GM23338 (cell line): Measurements from ENCODE around the gene CCR8. TPM values are rescaled to one million over a fixed set of nuclear protein-coding genes. Genes with fewer than 3 reads are reported as not detected.

Experiments
- ATAC-seq: fragments of 200-7000 bp; cut with Tn5 transposase; 3 replicates; pipeline ENCODE4 v1.9.1; 2020
- DNase-seq: peaks from one replicate; pipeline ENCODE4 v3.0.0-alpha.2; 2015; ENCODE audit warnings: low spot score
- H2AFZ ChIP-seq: fragments of 200-600 bp; sonication (generic); 2 replicates; pipeline ENCODE4 v1.8.0; 2016; ENCODE audit warnings: antibody characterized with exemption, mild to moderate bottlenecking, moderate library complexity
- H3F3A ChIP-seq: fragments of 200-600 bp; sonication (generic); replicated peaks from 2 replicates; pipeline ENCODE4 v1.8.0; 2017; ENCODE audit warnings: antibody characterized with exemption, mixed run types, low read depth
- H3K27ac ChIP-seq: fragments of 200-600 bp; sonication (generic); 2 replicates; pipeline ENCODE4 v1.6.1; 2016; ENCODE audit warnings: low read depth
- H3K27me3 ChIP-seq: fragments of 200-600 bp; sonication (generic); 2 replicates; pipeline ENCODE4 v1.8.0; 2016; ENCODE audit warnings: mild to moderate bottlenecking, mixed run types, moderate library complexity; ENCODE audit not compliant: insufficient read depth
- H3K36me3 ChIP-seq: fragments of 200-600 bp; sonication (generic); 2 replicates; pipeline ENCODE4 v1.8.0; 2016; ENCODE audit warnings: mild to moderate bottlenecking; ENCODE audit not compliant: insufficient read depth
- H3K4me1 ChIP-seq: fragments of 200-600 bp; sonication (generic); 2 replicates; pipeline ENCODE4 v1.8.0; 2016; ENCODE audit warnings: mild to moderate bottlenecking, moderate library complexity; ENCODE audit not compliant: insufficient read depth
- H3K4me2 ChIP-seq: fragments of 200-600 bp; sonication (generic); 2 replicates; pipeline ENCODE4 v1.7.1; 2017; ENCODE audit warnings: mixed run types
- H3K4me3 ChIP-seq: fragments of 200-600 bp; sonication (generic); 2 replicates; pipeline ENCODE4 v1.6.1; 2016; ENCODE audit warnings: mixed run types
- H3K79me2 ChIP-seq: fragments of 200-600 bp; sonication (generic); replicated peaks from 2 replicates; pipeline ENCODE4 v1.8.0; 2017; ENCODE audit warnings: mild to moderate bottlenecking; ENCODE audit not compliant: insufficient read depth
- H3K9me2 ChIP-seq: fragments of 200-600 bp; sonication (generic); 2 replicates; pipeline ENCODE4 v1.8.0; 2017; ENCODE audit not compliant: insufficient read depth
- H4K20me1 ChIP-seq: fragments of 200-600 bp; sonication (generic); replicated peaks from 2 replicates; pipeline ENCODE4 v1.8.0; 2017; ENCODE audit warnings: mild to moderate bottlenecking; ENCODE audit not compliant: insufficient read depth
- H3K27ac Mint-ChIP-seq: 2 replicates; pipeline ENCODE4 v1.8.0; 2020; ENCODE audit warnings: inconsistent platforms, mild to moderate bottlenecking, moderate library complexity, mixed read lengths
- H3K27me3 Mint-ChIP-seq: 3 replicates; pipeline ENCODE4 v1.8.0; 2022; ENCODE audit warnings: low read depth, mild to moderate bottlenecking, moderate library complexity, mixed read lengths, inconsistent platforms; ENCODE audit not compliant: insufficient read depth, poor library complexity
- H3K36me3 Mint-ChIP-seq: 3 replicates; pipeline ENCODE4 v1.8.0; 2021; ENCODE audit warnings: low read depth, mild to moderate bottlenecking, inconsistent platforms, moderate library complexity, mixed read lengths
- H3K4me1 Mint-ChIP-seq: 3 replicates; pipeline ENCODE4 v1.8.0; 2020; ENCODE audit warnings: mild to moderate bottlenecking, inconsistent platforms, mixed read lengths
- H3K4me3 Mint-ChIP-seq: 3 replicates; pipeline ENCODE4 v1.8.0; 2021; ENCODE audit warnings: moderate library complexity, mild to moderate bottlenecking, inconsistent platforms, mixed read lengths
- H3K9me3 Mint-ChIP-seq: 3 replicates; pipeline ENCODE4 v1.8.0; 2020; ENCODE audit warnings: moderate library complexity, mild to moderate bottlenecking, inconsistent platforms, mixed read lengths
- CREB1 ChIP-seq: fragments of 250-450 bp; sonication (Bioruptor Pico); IDR thresholded peaks from 2 replicates; pipeline ENCODE4 v1.5.0; 2020; ENCODE audit warnings: low read depth, mild to moderate bottlenecking, moderate library complexity
- EZH2 ChIP-seq: fragments of 200-600 bp; sonication (generic); IDR thresholded peaks from one replicate; pipeline ENCODE4 v1.8.0; 2017; ENCODE audit warnings: antibody characterized with exemption, mild to moderate bottlenecking, low read depth; ENCODE audit not compliant: unreplicated experiment
- EZH2phosphoT487 ChIP-seq: fragments of 200-600 bp; sonication (generic); IDR thresholded peaks from one replicate; pipeline ENCODE4 v1.8.1; 2018; ENCODE audit warnings: antibody characterized with exemption; ENCODE audit not compliant: unreplicated experiment
- JUNB ChIP-seq: IDR thresholded peaks from one replicate; pipeline ENCODE4 v1.6.1; 2016; ENCODE audit warnings: antibody characterized with exemption; ENCODE audit not compliant: unreplicated experiment
- NANOG ChIP-seq: IDR thresholded peaks from 2 replicates; pipeline ENCODE4 v1.6.1; 2016; ENCODE audit warnings: antibody characterized with exemption, borderline replicate concordance
- POLR2AphosphoS5 ChIP-seq: IDR thresholded peaks from 2 replicates; pipeline ENCODE4 v1.6.1; 2016; ENCODE audit warnings: antibody characterized with exemption, low read depth
- STAT1 ChIP-seq: IDR thresholded peaks from one replicate; pipeline ENCODE4 v1.6.1; 2016; ENCODE audit warnings: antibody characterized with exemption; ENCODE audit not compliant: unreplicated experiment
- ZNF114 ChIP-seq: fragments of 250-450 bp; sonication (Bioruptor Pico); IDR thresholded peaks from 2 replicates; pipeline ENCODE4 v1.5.0; 2020; ENCODE audit warnings: mild to moderate bottlenecking, moderate library complexity
- ZNF331 ChIP-seq: fragments of 250-450 bp; sonication (Bioruptor Pico); IDR thresholded peaks from 2 replicates; pipeline ENCODE4 v1.5.0; 2020; ENCODE audit warnings: low read depth, mild to moderate bottlenecking, moderate library complexity
- polyA plus RNA-seq: library from polyadenylated mRNA; unstranded; fragments of >200 nt; fragmentation: Nextera tagmentation; extraction: Ambion mirVana; gene quantifications from 2 replicates; pipeline ENCODE4 v1.2.1, GENCODE V29; 2016
- total RNA-seq: library from RNA; depleted of rRNA; stranded (reverse); fragments of >200 nt; shearing (Covaris generic); gene quantifications from 2 replicates; pipeline ENCODE4 v1.2.3, GENCODE V29; 2014
- TF ChIP-seq, protein P1 (sequence below): IDR thresholded peaks from one replicate; pipeline ENCODE4 v1.6.1; 2018; ENCODE audit warnings: antibody characterized with exemption; ENCODE audit not compliant: unreplicated experiment
- TF ChIP-seq, protein P2 (sequence below), 2 experiments: fragments of 200-600 bp in 1 of 2; sonication (generic) in 1 of 2; conservative IDR thresholded peaks; 2 replicates each; pipeline versions ENCODE4 v1.5.1 to v1.6.1; 2016 to 2017; ENCODE audit warnings: antibody characterized with exemption in 2 of 2, low read depth in 2 of 2, mild to moderate bottlenecking in 2 of 2, moderate library complexity in 1 of 2
- TF ChIP-seq, protein P3 (sequence below): IDR thresholded peaks from 2 replicates; pipeline ENCODE4 v1.6.1; 2016; ENCODE audit warnings: antibody characterized with exemption
- TF ChIP-seq, protein P4 (sequence below): fragments of 250-450 bp; sonication (Bioruptor Pico); IDR thresholded peaks from 2 replicates; pipeline ENCODE4 v1.5.0; 2020; ENCODE audit warnings: mild to moderate bottlenecking, moderate library complexity

The CCR8 gene
- total and polyA plus RNA-seq, 2 experiments from 2014 or later, result 0.55 TPM; not detected in 1

DNA sequence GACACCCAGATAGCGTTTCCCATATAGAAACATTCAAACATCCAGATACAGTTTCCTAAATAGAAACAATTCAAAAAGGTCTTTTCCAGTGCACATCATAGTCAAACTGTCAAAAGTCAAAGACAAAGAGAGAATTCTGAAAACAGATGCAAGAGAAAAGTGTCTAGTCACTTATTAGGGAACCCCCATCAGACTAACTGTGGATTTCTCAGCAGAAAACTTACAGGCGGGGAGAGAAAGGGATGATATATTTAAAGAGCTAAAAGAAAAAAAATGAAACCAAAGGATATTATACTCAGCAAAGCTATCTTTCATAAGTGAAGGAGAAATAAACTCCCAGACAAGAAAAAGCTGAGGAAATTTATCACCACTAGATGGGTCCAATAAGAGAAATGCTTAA, 27.3 kb upstream of the CCR8 start:
- Mint-ChIP-seq H3K9me3 (peaks cover 28% of the 10 kb centered on the region), H3K27ac (no peak overlapping the region), H3K36me3 (peaks cover 3% of the 10 kb centered on the region; the same call in 2 of the 3 replicates), H3K4me1 (no peaks in the 10 kb centered on the region), H3K4me3 (no peak overlapping the region), H3K27me3 (peaks cover 2% of the 10 kb centered on the region)
- H3K4me1 ChIP-seq, result no peaks in the 10 kb centered on the region
- H3K4me2 ChIP-seq, result no peak overlapping the region
- TF ChIP-seq POLR2AphosphoS5, result no peak
- TF ChIP-seq, protein P1, sequence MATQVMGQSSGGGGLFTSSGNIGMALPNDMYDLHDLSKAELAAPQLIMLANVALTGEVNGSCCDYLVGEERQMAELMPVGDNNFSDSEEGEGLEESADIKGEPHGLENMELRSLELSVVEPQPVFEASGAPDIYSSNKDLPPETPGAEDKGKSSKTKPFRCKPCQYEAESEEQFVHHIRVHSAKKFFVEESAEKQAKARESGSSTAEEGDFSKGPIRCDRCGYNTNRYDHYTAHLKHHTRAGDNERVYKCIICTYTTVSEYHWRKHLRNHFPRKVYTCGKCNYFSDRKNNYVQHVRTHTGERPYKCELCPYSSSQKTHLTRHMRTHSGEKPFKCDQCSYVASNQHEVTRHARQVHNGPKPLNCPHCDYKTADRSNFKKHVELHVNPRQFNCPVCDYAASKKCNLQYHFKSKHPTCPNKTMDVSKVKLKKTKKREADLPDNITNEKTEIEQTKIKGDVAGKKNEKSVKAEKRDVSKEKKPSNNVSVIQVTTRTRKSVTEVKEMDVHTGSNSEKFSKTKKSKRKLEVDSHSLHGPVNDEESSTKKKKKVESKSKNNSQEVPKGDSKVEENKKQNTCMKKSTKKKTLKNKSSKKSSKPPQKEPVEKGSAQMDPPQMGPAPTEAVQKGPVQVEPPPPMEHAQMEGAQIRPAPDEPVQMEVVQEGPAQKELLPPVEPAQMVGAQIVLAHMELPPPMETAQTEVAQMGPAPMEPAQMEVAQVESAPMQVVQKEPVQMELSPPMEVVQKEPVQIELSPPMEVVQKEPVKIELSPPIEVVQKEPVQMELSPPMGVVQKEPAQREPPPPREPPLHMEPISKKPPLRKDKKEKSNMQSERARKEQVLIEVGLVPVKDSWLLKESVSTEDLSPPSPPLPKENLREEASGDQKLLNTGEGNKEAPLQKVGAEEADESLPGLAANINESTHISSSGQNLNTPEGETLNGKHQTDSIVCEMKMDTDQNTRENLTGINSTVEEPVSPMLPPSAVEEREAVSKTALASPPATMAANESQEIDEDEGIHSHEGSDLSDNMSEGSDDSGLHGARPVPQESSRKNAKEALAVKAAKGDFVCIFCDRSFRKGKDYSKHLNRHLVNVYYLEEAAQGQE, result no peak
- TF ChIP-seq ZNF114, result no peak
- no peak for TF ChIP-seq CREB1 (CRISPR knock-in tag)
- no peak for TF ChIP-seq JUNB
- no peak for TF ChIP-seq ZNF331 (CRISPR knock-in tag)
- no peak for TF ChIP-seq NANOG
- TF ChIP-seq, protein P2, sequence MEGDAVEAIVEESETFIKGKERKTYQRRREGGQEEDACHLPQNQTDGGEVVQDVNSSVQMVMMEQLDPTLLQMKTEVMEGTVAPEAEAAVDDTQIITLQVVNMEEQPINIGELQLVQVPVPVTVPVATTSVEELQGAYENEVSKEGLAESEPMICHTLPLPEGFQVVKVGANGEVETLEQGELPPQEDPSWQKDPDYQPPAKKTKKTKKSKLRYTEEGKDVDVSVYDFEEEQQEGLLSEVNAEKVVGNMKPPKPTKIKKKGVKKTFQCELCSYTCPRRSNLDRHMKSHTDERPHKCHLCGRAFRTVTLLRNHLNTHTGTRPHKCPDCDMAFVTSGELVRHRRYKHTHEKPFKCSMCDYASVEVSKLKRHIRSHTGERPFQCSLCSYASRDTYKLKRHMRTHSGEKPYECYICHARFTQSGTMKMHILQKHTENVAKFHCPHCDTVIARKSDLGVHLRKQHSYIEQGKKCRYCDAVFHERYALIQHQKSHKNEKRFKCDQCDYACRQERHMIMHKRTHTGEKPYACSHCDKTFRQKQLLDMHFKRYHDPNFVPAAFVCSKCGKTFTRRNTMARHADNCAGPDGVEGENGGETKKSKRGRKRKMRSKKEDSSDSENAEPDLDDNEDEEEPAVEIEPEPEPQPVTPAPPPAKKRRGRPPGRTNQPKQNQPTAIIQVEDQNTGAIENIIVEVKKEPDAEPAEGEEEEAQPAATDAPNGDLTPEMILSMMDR (conservative IDR thresholded peaks at IDR 0.05; ENCODE audit: low read depth in 2 of 2), result no peak
- TF ChIP-seq EZH2, result no peak
- TF ChIP-seq, protein P3, sequence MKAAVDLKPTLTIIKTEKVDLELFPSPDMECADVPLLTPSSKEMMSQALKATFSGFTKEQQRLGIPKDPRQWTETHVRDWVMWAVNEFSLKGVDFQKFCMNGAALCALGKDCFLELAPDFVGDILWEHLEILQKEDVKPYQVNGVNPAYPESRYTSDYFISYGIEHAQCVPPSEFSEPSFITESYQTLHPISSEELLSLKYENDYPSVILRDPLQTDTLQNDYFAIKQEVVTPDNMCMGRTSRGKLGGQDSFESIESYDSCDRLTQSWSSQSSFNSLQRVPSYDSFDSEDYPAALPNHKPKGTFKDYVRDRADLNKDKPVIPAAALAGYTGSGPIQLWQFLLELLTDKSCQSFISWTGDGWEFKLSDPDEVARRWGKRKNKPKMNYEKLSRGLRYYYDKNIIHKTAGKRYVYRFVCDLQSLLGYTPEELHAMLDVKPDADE, result no peak
- no peak for TF ChIP-seq EZH2phosphoT487
- TF ChIP-seq, protein P4, sequence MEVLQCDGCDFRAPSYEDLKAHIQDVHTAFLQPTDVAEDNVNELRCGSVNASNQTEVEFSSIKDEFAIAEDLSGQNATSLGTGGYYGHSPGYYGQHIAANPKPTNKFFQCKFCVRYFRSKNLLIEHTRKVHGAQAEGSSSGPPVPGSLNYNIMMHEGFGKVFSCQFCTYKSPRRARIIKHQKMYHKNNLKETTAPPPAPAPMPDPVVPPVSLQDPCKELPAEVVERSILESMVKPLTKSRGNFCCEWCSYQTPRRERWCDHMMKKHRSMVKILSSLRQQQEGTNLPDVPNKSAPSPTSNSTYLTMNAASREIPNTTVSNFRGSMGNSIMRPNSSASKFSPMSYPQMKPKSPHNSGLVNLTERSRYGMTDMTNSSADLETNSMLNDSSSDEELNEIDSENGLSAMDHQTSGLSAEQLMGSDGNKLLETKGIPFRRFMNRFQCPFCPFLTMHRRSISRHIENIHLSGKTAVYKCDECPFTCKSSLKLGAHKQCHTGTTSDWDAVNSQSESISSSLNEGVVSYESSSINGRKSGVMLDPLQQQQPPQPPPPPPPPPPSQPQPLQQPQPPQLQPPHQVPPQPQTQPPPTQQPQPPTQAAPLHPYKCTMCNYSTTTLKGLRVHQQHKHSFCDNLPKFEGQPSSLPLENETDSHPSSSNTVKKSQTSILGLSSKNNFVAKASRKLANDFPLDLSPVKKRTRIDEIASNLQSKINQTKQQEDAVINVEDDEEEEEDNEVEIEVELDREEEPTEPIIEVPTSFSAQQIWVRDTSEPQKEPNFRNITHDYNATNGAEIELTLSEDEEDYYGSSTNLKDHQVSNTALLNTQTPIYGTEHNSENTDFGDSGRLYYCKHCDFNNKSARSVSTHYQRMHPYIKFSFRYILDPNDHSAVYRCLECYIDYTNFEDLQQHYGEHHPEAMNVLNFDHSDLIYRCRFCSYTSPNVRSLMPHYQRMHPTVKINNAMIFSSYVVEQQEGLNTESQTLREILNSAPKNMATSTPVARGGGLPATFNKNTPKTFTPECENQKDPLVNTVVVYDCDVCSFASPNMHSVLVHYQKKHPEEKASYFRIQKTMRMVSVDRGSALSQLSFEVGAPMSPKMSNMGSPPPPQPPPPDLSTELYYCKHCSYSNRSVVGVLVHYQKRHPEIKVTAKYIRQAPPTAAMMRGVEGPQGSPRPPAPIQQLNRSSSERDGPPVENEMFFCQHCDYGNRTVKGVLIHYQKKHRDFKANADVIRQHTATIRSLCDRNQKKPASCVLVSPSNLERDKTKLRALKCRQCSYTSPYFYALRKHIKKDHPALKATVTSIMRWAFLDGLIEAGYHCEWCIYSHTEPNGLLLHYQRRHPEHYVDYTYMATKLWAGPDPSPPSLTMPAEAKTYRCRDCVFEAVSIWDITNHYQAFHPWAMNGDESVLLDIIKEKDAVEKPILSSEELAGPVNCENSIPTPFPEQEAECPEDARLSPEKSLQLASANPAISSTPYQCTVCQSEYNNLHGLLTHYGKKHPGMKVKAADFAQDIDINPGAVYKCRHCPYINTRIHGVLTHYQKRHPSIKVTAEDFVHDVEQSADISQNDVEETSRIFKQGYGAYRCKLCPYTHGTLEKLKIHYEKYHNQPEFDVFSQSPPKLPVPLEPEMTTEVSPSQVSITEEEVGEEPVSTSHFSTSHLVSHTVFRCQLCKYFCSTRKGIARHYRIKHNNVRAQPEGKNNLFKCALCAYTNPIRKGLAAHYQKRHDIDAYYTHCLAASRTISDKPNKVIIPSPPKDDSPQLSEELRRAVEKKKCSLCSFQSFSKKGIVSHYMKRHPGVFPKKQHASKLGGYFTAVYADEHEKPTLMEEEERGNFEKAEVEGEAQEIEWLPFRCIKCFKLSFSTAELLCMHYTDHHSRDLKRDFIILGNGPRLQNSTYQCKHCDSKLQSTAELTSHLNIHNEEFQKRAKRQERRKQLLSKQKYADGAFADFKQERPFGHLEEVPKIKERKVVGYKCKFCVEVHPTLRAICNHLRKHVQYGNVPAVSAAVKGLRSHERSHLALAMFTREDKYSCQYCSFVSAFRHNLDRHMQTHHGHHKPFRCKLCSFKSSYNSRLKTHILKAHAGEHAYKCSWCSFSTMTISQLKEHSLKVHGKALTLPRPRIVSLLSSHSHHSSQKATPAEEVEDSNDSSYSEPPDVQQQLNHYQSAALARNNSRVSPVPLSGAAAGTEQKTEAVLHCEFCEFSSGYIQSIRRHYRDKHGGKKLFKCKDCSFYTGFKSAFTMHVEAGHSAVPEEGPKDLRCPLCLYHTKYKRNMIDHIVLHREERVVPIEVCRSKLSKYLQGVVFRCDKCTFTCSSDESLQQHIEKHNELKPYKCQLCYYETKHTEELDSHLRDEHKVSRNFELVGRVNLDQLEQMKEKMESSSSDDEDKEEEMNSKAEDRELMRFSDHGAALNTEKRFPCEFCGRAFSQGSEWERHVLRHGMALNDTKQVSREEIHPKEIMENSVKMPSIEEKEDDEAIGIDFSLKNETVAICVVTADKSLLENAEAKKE (CRISPR knock-in tag), result no peak
- TF ChIP-seq STAT1, result no peak
- H2AFZ ChIP-seq, result no peak overlapping the region
- DNase-seq, result no peak
- H3F3A ChIP-seq, result no peaks in the 10 kb centered on the region
- peaks cover 7% of the 10 kb centered on the region; the same call in 1 of the 2 replicates for H3K9me2 ChIP-seq
- no peaks in the 10 kb centered on the region for H3K27me3 ChIP-seq
- H3K27ac ChIP-seq, result no peak overlapping the region
- H3K36me3 ChIP-seq, result no peaks in the 10 kb centered on the region
- H3K79me2 ChIP-seq, result no peaks in the 10 kb centered on the region
- H3K4me3 ChIP-seq, result no peak overlapping the region
- ATAC-seq, result no peak
- no peaks in the 10 kb centered on the region for H4K20me1 ChIP-seq
